Hepatocyte (in vitro differentiated cells): ENCODE data around the gene PIGV. TPM values are rescaled to one million over a fixed set of nuclear protein-coding genes. Genes with fewer than 3 reads are reported as not detected.
A peak's percentile ranks its signal among the peaks of the same experiment; 100 is the strongest.

Experiments
- DNase-seq: peaks from one replicate; pipeline ENCODE4 v3.0.0-alpha.2; 2016; ENCODE audit warnings: low spot score
- H2AFZ ChIP-seq: fragments of 200-600 bp; sonication (generic); 2 replicates; pipeline ENCODE4 v1.6.0; 2016; ENCODE audit warnings: antibody characterized with exemption, mild to moderate bottlenecking
- H3K27ac ChIP-seq: fragments of 200-600 bp; sonication (generic); 2 replicates; pipeline ENCODE4 v1.5.1; 2016; ENCODE audit warnings: mild to moderate bottlenecking
- H3K27me3 ChIP-seq: fragments of 200-600 bp; sonication (generic); 2 replicates; pipeline ENCODE4 v1.6.1; 2016
- H3K36me3 ChIP-seq: fragments of 200-600 bp; sonication (generic); replicated peaks from 2 replicates; pipeline ENCODE4 v1.5.1; 2016; ENCODE audit warnings: low read depth; ENCODE audit not compliant: insufficient read depth
- H3K4me1 ChIP-seq: fragments of 200-600 bp; sonication (generic); 2 replicates; pipeline ENCODE4 v1.5.1; 2016; ENCODE audit warnings: mild to moderate bottlenecking, moderate library complexity; ENCODE audit not compliant: insufficient read depth
- H3K4me2 ChIP-seq: fragments of 200-600 bp; sonication (generic); 2 replicates; pipeline ENCODE4 v1.6.0; 2016
- H3K4me3 ChIP-seq: fragments of 200-600 bp; sonication (generic); 2 replicates; pipeline ENCODE4 v1.5.1; 2016; ENCODE audit warnings: mild to moderate bottlenecking
- H3K79me2 ChIP-seq: fragments of 200-600 bp; sonication (generic); 2 replicates; pipeline ENCODE4 v1.6.0; 2017; ENCODE audit warnings: mild to moderate bottlenecking
- H3K9me2 ChIP-seq: fragments of 200-600 bp; sonication (generic); replicated peaks from 2 replicates; pipeline ENCODE4 v1.6.0; 2017; ENCODE audit warnings: mild to moderate bottlenecking; ENCODE audit not compliant: insufficient read depth
- H3K9me3 ChIP-seq: fragments of 200-600 bp; sonication (generic); 2 replicates; pipeline ENCODE4 v1.5.1; 2016; ENCODE audit warnings: low read depth, mild to moderate bottlenecking
- H4K20me1 ChIP-seq: fragments of 200-600 bp; sonication (generic); 2 replicates; pipeline ENCODE4 v1.6.0; 2016; ENCODE audit warnings: mild to moderate bottlenecking; ENCODE audit not compliant: insufficient read depth, poor library complexity, severe bottlenecking
- EZH2 ChIP-seq: fragments of 200-600 bp; sonication (generic); IDR thresholded peaks from 2 replicates; pipeline ENCODE4 v1.6.1; 2016; ENCODE audit warnings: antibody characterized with exemption, mild to moderate bottlenecking, borderline replicate concordance
- EZH2phosphoT487 ChIP-seq: fragments of 200-600 bp; sonication (generic); IDR thresholded peaks from one replicate; pipeline ENCODE4 v1.6.1; 2018; ENCODE audit warnings: antibody characterized with exemption, mild to moderate bottlenecking, low read depth, moderate library complexity; ENCODE audit not compliant: unreplicated experiment, severe bottlenecking
- WGBS: methylation state at CpG from one replicate; pipeline ENCODE4 v1.1.6; 2016; ENCODE audit warnings: low lambda C conversion rate; ENCODE audit errors: missing lambda C conversion rate; 5-methylcytosine and 5-hydroxymethylcytosine counted together
- polyA plus RNA-seq: library from polyadenylated mRNA; unstranded; fragments of >200 nt; fragmentation: Nextera tagmentation; extraction: Ambion mirVana; gene quantifications from 2 replicates; pipeline ENCODE4 v1.2.1, GENCODE V29; 2016
- total RNA-seq: library from RNA; depleted of rRNA; stranded (reverse); fragments of >200 nt; gene quantifications from 2 replicates; pipeline ENCODE4 v1.2.3, GENCODE V29; 2014
- TF ChIP-seq, protein P1 (sequence below): fragments of 200-600 bp; sonication (generic); IDR thresholded peaks from 2 replicates; pipeline ENCODE4 v1.5.1; 2016; ENCODE audit warnings: antibody characterized with exemption, mild to moderate bottlenecking; ENCODE audit not compliant: poor library complexity

PIGV gene
- total and polyA plus RNA-seq, 2 experiments from 2014 or later, result 21.2 to 22.0 TPM

DNA sequence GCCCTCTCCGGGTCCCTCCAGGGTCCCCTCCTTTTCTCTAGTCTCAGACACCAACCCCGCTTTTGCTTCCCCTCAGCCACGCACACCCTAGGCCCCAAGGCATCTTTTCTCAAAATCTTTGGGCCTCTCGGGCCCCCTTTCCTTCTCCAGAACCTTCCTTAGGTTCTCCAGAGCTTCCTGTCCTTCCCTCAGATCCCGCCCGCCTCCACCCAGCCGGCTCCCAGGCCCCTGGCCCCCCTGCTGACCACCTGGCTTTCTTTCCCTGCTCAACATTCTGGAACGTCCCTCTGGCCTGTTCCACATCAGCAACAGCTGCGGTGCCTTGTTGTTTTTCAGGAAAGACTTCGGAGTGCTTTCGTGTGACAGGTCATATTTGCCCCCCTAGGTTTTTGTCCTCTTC, 39.9 kb downstream of the PIGV start:
- peaks cover 42% of the 10 kb centered on the region for H3K79me2 ChIP-seq
- no peak overlapping the region for H3K27ac ChIP-seq
- H3K9me3 ChIP-seq, result no peaks in the 10 kb centered on the region
- 56% methylated on average over 5 of the region's 11 CpGs for WGBS
- TF ChIP-seq EZH2 (no peak), EZH2phosphoT487 (no peak)
- TF ChIP-seq, protein P1, sequence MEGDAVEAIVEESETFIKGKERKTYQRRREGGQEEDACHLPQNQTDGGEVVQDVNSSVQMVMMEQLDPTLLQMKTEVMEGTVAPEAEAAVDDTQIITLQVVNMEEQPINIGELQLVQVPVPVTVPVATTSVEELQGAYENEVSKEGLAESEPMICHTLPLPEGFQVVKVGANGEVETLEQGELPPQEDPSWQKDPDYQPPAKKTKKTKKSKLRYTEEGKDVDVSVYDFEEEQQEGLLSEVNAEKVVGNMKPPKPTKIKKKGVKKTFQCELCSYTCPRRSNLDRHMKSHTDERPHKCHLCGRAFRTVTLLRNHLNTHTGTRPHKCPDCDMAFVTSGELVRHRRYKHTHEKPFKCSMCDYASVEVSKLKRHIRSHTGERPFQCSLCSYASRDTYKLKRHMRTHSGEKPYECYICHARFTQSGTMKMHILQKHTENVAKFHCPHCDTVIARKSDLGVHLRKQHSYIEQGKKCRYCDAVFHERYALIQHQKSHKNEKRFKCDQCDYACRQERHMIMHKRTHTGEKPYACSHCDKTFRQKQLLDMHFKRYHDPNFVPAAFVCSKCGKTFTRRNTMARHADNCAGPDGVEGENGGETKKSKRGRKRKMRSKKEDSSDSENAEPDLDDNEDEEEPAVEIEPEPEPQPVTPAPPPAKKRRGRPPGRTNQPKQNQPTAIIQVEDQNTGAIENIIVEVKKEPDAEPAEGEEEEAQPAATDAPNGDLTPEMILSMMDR, result no peak
- no peaks in the 10 kb centered on the region for H3K27me3 ChIP-seq
- peaks cover 9% of the 10 kb centered on the region for H4K20me1 ChIP-seq
- no peak overlapping the region for H2AFZ ChIP-seq
- peak overlapping the region; percentile 94 for H3K4me2 ChIP-seq
- peak overlapping the region; percentile 82 for H3K4me3 ChIP-seq
- peaks cover 19% of the 10 kb centered on the region for H3K4me1 ChIP-seq
- H3K36me3 ChIP-seq, result no peaks in the 10 kb centered on the region
- no peaks in the 10 kb centered on the region for H3K9me2 ChIP-seq
- no peak for DNase-seq

DNA sequence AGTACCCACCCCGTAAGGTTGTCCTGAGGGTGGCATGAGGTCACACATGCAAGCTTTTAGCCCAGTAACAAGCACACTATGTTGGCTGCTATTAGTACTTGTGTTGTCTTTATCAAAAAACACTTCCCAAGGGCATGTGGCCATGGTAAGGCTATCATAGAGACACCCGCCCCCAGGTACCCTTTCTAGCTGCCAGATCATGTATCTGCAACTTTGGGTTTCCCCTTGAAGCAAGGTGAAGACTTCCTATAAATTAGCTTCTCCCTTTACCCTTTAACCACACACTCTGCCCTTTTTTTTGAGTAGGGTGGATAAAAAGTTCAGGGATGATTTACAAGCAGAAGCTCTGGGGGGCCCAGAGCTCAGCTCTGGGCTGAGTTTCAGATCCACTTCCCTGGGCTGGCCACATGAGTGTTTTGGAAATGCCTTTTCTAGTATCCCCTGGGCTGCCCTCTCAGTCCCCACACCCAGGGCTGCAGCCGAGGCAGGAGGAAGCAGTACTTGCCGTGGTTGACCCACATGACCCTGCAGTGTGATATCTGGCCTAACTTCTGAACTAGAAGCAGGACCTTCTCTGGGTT, 40.8 kb downstream of the PIGV start:
- peak overlapping the region; percentile 94 for H3K4me2 ChIP-seq
- peaks cover 19% of the 10 kb centered on the region for H3K4me1 ChIP-seq
- no peaks in the 10 kb centered on the region for H3K9me3 ChIP-seq
- H3K9me2 ChIP-seq, result no peaks in the 10 kb centered on the region
- no peaks in the 10 kb centered on the region for H3K27me3 ChIP-seq
- no peak overlapping the region for H3K27ac ChIP-seq
- no peaks in the 10 kb centered on the region for H3K36me3 ChIP-seq
- peaks cover 42% of the 10 kb centered on the region for H3K79me2 ChIP-seq
- H2AFZ ChIP-seq, result no peak overlapping the region
- WGBS, result 79% methylated on average over 4 of the region's 4 CpGs
- no peak for DNase-seq
- TF ChIP-seq, protein P1, result no peak
- no peak for TF ChIP-seq EZH2phosphoT487
- TF ChIP-seq EZH2, result no peak
- H3K4me3 ChIP-seq, result no peak overlapping the region
- H4K20me1 ChIP-seq, result peaks cover 9% of the 10 kb centered on the region

DNA sequence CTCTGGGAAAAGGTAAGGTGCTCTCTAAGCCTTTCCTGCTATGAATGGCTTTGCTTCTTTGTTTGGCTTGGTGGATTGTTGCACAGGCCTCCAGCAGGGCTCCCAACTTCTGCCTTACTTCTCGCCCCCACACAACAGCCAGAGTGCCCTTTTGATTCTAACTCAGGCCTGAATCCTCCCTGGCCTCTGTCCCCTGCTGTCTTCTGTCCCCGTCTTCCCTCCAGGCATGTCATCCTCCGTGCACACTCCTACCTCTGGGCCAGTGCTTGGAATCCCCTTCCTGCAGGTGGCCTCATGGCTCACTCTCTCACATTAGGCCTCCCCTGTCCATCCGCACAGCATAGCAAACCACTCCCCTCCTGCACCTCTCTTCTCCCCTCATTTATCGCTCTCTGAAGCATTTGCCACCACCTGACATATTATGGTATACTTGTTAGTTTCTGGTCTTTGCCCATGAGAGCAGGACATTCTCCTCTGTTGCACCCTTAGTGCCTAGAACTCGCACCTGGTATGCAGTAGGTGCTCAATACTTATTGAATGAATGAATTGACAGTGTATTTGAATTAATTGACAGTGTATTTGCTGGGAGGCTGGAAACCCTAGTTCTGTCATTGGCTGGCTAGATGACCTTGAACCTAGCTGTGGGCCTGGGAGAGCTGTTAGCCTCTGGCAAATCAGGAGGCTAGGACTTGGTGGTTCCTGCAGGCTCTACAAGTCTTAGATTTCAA, 41.6 kb downstream of the PIGV start:
- TF ChIP-seq EZH2 (no peak), EZH2phosphoT487 (no peak)
- TF ChIP-seq, protein P1, result no peak
- no peak for DNase-seq

More for the DNA sequence above, 41.6 kb downstream of the PIGV start:
- Histone ChIP-seq H3K4me2 (peak overlapping the region; percentile 94), H3K4me3 (no peak overlapping the region), H3K9me3 (no peaks in the 10 kb centered on the region), H3K36me3 (no peaks in the 10 kb centered on the region), H3K27me3 (no peaks in the 10 kb centered on the region), H4K20me1 (peaks cover 9% of the 10 kb centered on the region), H3K27ac (no peak overlapping the region), H3K4me1 (peaks cover 19% of the 10 kb centered on the region), H3K79me2 (peaks cover 42% of the 10 kb centered on the region), H2AFZ (no peak overlapping the region), H3K9me2 (no peaks in the 10 kb centered on the region)
- 93% methylated on average over 6 of the region's 6 CpGs for WGBS
